GM23338 (cell line): ENCODE data around the gene CHRDL2. TPM values are rescaled to one million over a fixed set of nuclear protein-coding genes. Genes with fewer than 3 reads are reported as not detected.

Experiments
- ATAC-seq: fragments of 200-7000 bp; cut with Tn5 transposase; 3 replicates; pipeline ENCODE4 v1.9.1; 2020
- DNase-seq: peaks from one replicate; pipeline ENCODE4 v3.0.0-alpha.2; 2015; ENCODE audit warnings: low spot score
- H2AFZ ChIP-seq: fragments of 200-600 bp; sonication (generic); 2 replicates; pipeline ENCODE4 v1.8.0; 2016; ENCODE audit warnings: antibody characterized with exemption, mild to moderate bottlenecking, moderate library complexity
- H3F3A ChIP-seq: fragments of 200-600 bp; sonication (generic); replicated peaks from 2 replicates; pipeline ENCODE4 v1.8.0; 2017; ENCODE audit warnings: antibody characterized with exemption, mixed run types, low read depth
- H3K27ac ChIP-seq: fragments of 200-600 bp; sonication (generic); 2 replicates; pipeline ENCODE4 v1.6.1; 2016; ENCODE audit warnings: low read depth
- H3K27me3 ChIP-seq: fragments of 200-600 bp; sonication (generic); 2 replicates; pipeline ENCODE4 v1.8.0; 2016; ENCODE audit warnings: mild to moderate bottlenecking, mixed run types, moderate library complexity; ENCODE audit not compliant: insufficient read depth
- H3K36me3 ChIP-seq: fragments of 200-600 bp; sonication (generic); 2 replicates; pipeline ENCODE4 v1.8.0; 2016; ENCODE audit warnings: mild to moderate bottlenecking; ENCODE audit not compliant: insufficient read depth
- H3K4me1 ChIP-seq: fragments of 200-600 bp; sonication (generic); 2 replicates; pipeline ENCODE4 v1.8.0; 2016; ENCODE audit warnings: mild to moderate bottlenecking, moderate library complexity; ENCODE audit not compliant: insufficient read depth
- H3K4me2 ChIP-seq: fragments of 200-600 bp; sonication (generic); 2 replicates; pipeline ENCODE4 v1.7.1; 2017; ENCODE audit warnings: mixed run types
- H3K4me3 ChIP-seq: fragments of 200-600 bp; sonication (generic); 2 replicates; pipeline ENCODE4 v1.6.1; 2016; ENCODE audit warnings: mixed run types
- H3K79me2 ChIP-seq: fragments of 200-600 bp; sonication (generic); replicated peaks from 2 replicates; pipeline ENCODE4 v1.8.0; 2017; ENCODE audit warnings: mild to moderate bottlenecking; ENCODE audit not compliant: insufficient read depth
- H3K9me2 ChIP-seq: fragments of 200-600 bp; sonication (generic); 2 replicates; pipeline ENCODE4 v1.8.0; 2017; ENCODE audit not compliant: insufficient read depth
- H4K20me1 ChIP-seq: fragments of 200-600 bp; sonication (generic); replicated peaks from 2 replicates; pipeline ENCODE4 v1.8.0; 2017; ENCODE audit warnings: mild to moderate bottlenecking; ENCODE audit not compliant: insufficient read depth
- H3K27ac Mint-ChIP-seq: 2 replicates; pipeline ENCODE4 v1.8.0; 2020; ENCODE audit warnings: inconsistent platforms, mild to moderate bottlenecking, moderate library complexity, mixed read lengths
- H3K27me3 Mint-ChIP-seq: 3 replicates; pipeline ENCODE4 v1.8.0; 2022; ENCODE audit warnings: low read depth, mild to moderate bottlenecking, moderate library complexity, mixed read lengths, inconsistent platforms; ENCODE audit not compliant: insufficient read depth, poor library complexity
- H3K36me3 Mint-ChIP-seq: 3 replicates; pipeline ENCODE4 v1.8.0; 2021; ENCODE audit warnings: low read depth, mild to moderate bottlenecking, inconsistent platforms, moderate library complexity, mixed read lengths
- H3K4me1 Mint-ChIP-seq: 3 replicates; pipeline ENCODE4 v1.8.0; 2020; ENCODE audit warnings: mild to moderate bottlenecking, inconsistent platforms, mixed read lengths
- H3K4me3 Mint-ChIP-seq: 3 replicates; pipeline ENCODE4 v1.8.0; 2021; ENCODE audit warnings: moderate library complexity, mild to moderate bottlenecking, inconsistent platforms, mixed read lengths
- H3K9me3 Mint-ChIP-seq: 3 replicates; pipeline ENCODE4 v1.8.0; 2020; ENCODE audit warnings: moderate library complexity, mild to moderate bottlenecking, inconsistent platforms, mixed read lengths
- CREB1 ChIP-seq: fragments of 250-450 bp; sonication (Bioruptor Pico); IDR thresholded peaks from 2 replicates; pipeline ENCODE4 v1.5.0; 2020; ENCODE audit warnings: low read depth, mild to moderate bottlenecking, moderate library complexity
- CTCF ChIP-seq, 2 experiments: fragments of 200-600 bp in 1 of 2; sonication (generic) in 1 of 2; conservative IDR thresholded peaks; 2 replicates each; pipeline versions ENCODE4 v1.5.1 to v1.6.1; 2016 to 2017; ENCODE audit warnings: antibody characterized with exemption in 2 of 2, low read depth in 2 of 2, mild to moderate bottlenecking in 2 of 2, moderate library complexity in 1 of 2
- EZH2 ChIP-seq: fragments of 200-600 bp; sonication (generic); IDR thresholded peaks from one replicate; pipeline ENCODE4 v1.8.0; 2017; ENCODE audit warnings: antibody characterized with exemption, mild to moderate bottlenecking, low read depth; ENCODE audit not compliant: unreplicated experiment
- EZH2phosphoT487 ChIP-seq: fragments of 200-600 bp; sonication (generic); IDR thresholded peaks from one replicate; pipeline ENCODE4 v1.8.1; 2018; ENCODE audit warnings: antibody characterized with exemption; ENCODE audit not compliant: unreplicated experiment
- JUNB ChIP-seq: IDR thresholded peaks from one replicate; pipeline ENCODE4 v1.6.1; 2016; ENCODE audit warnings: antibody characterized with exemption; ENCODE audit not compliant: unreplicated experiment
- NANOG ChIP-seq: IDR thresholded peaks from 2 replicates; pipeline ENCODE4 v1.6.1; 2016; ENCODE audit warnings: antibody characterized with exemption, borderline replicate concordance
- POLR2AphosphoS5 ChIP-seq: IDR thresholded peaks from 2 replicates; pipeline ENCODE4 v1.6.1; 2016; ENCODE audit warnings: antibody characterized with exemption, low read depth
- REST ChIP-seq: IDR thresholded peaks from one replicate; pipeline ENCODE4 v1.6.1; 2018; ENCODE audit warnings: antibody characterized with exemption; ENCODE audit not compliant: unreplicated experiment
- STAT1 ChIP-seq: IDR thresholded peaks from one replicate; pipeline ENCODE4 v1.6.1; 2016; ENCODE audit warnings: antibody characterized with exemption; ENCODE audit not compliant: unreplicated experiment
- ZNF114 ChIP-seq: fragments of 250-450 bp; sonication (Bioruptor Pico); IDR thresholded peaks from 2 replicates; pipeline ENCODE4 v1.5.0; 2020; ENCODE audit warnings: mild to moderate bottlenecking, moderate library complexity
- ZNF462 ChIP-seq: fragments of 250-450 bp; sonication (Bioruptor Pico); IDR thresholded peaks from 2 replicates; pipeline ENCODE4 v1.5.0; 2020; ENCODE audit warnings: mild to moderate bottlenecking, moderate library complexity
- polyA plus RNA-seq: library from polyadenylated mRNA; unstranded; fragments of >200 nt; fragmentation: Nextera tagmentation; extraction: Ambion mirVana; gene quantifications from 2 replicates; pipeline ENCODE4 v1.2.1, GENCODE V29; 2016
- total RNA-seq: library from RNA; depleted of rRNA; stranded (reverse); fragments of >200 nt; shearing (Covaris generic); gene quantifications from 2 replicates; pipeline ENCODE4 v1.2.3, GENCODE V29; 2014

The CHRDL2 gene
- total and polyA plus RNA-seq, 2 experiments from 2014 or later = 0.21 TPM; not detected in 1

GRCh38 chr11:74673693-74674360 lies 57.4 kb downstream of the CHRDL2 start:
- Mint-ChIP-seq H3K9me3 (peaks cover 3% of the 10 kb centered on the region; the same call in 1 of the 3 replicates), H3K36me3 (peaks cover 6% of the 10 kb centered on the region; the same call in 2 of the 3 replicates), H3K27me3 (peaks cover 1% of the 10 kb centered on the region), H3K4me3 (no peak overlapping the region), H3K27ac (no peak overlapping the region), H3K4me1 (no peaks in the 10 kb centered on the region; the same call in 2 of the 3 replicates)
- H2AFZ ChIP-seq = no peak overlapping the region
- H3K4me3 ChIP-seq = no peak overlapping the region
- DNase-seq (no peak), ATAC-seq (no peak)
- TF ChIP-seq JUNB (no peak), REST (no peak), EZH2phosphoT487 (no peak), CREB1 (no peak), POLR2AphosphoS5 (no peak), ZNF114 (CRISPR knock-in tag) (no peak), NANOG (no peak), ZNF462 (CRISPR knock-in tag) (no peak), CTCF (conservative IDR thresholded peaks at IDR 0.05; ENCODE audit: low read depth in 2 of 2) (no peak), STAT1 (no peak), EZH2 (no peak)
- H4K20me1 ChIP-seq = no peaks in the 10 kb centered on the region
- no peaks in the 10 kb centered on the region for H3K27me3 ChIP-seq
- no peaks in the 10 kb centered on the region for H3K4me1 ChIP-seq
- no peak overlapping the region for H3K27ac ChIP-seq
- H3K79me2 ChIP-seq = no peaks in the 10 kb centered on the region
- H3K4me2 ChIP-seq = no peak overlapping the region
- H3K9me2 ChIP-seq = no peaks in the 10 kb centered on the region
- H3K36me3 ChIP-seq = no peaks in the 10 kb centered on the region
- no peaks in the 10 kb centered on the region for H3F3A ChIP-seq
